ENCODE measurements around the gene TCF12.

The TCF12 gene

DNA sequence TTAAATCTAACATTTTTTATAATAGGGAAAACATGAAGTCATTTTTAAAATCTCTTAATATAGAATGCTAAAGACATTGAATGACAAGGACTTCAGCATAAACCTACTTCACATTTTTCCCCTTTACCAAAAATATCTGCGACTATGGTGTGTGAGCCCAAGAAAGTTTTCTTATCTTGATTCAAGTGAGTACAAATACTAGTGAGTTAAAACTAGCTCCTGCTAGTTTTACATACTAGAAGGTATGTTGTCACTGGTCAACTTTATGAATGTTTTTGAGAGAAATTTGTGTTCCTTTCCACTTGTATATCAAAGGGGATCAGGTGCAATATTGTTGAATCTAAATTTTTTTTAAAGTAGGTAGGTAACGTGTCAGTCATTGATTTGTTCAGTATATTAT lies 305.4 kb downstream of the TCF12 start:
- Histone ChIP-seq H3K9me3 (ENCODE audit: control insufficient read depth in 1 of 2, low read length in 2 of 2) (no peaks in the 10 kb centered on the region), H3K36me3 (ENCODE audit: control insufficient read depth in 1 of 2, insufficient read depth in 2 of 2, low read length in 2 of 2) (no peaks in the 10 kb centered on the region), H3K4me3 (ENCODE audit: low read depth in 1 of 2, low read length in 2 of 2) (no peak overlapping the region), H3K27me3 (ENCODE audit: control insufficient read depth in 1 of 2, insufficient read depth in 2 of 2, low read length in 2 of 2) (no peaks in the 10 kb centered on the region), H3K4me1 (ENCODE audit: control insufficient read depth in 1 of 2, insufficient read depth in 2 of 2, low read length in 2 of 2) (peaks cover under 1 to 11% of the 10 kb centered on the region in 2 donors), H3K27ac (ENCODE audit: low read depth, low read length) (no peak overlapping the region), H3K9ac (ENCODE audit: low read depth in 1 of 2, low read length in 2 of 2) (no peak overlapping the region)

DNA sequence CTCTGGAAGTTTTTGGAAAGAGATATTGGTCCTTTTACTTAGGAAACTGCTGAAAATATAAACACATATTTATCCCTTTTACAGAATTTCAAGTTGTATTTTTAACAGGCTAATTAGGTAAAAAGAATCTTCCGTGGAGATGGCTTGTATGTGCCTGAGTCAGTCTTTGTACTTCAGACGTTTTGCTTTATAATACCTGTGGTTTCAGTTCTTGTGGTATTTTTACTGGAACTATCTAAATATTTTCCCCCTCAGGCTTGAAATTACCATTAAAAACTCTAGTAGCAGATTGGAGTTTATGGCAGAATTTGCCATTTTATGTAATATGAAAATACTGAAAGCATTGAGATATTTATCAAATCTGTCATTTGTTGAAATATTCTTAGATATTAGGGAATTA lies 306.2 kb downstream of the TCF12 start:
- no peak overlapping the region for H3K27ac ChIP-seq (ENCODE audit: low read depth, low read length)
- H3K4me3 ChIP-seq (ENCODE audit: low read depth in 1 of 2, low read length in 2 of 2): no peak overlapping the region
- no peaks in the 10 kb centered on the region for H3K36me3 ChIP-seq (ENCODE audit: control insufficient read depth in 1 of 2, insufficient read depth in 2 of 2, low read length in 2 of 2)
- H3K4me1 ChIP-seq (ENCODE audit: control insufficient read depth in 1 of 2, insufficient read depth in 2 of 2, low read length in 2 of 2): peaks cover 6 to 10% of the 10 kb centered on the region in 2 donors
- no peaks in the 10 kb centered on the region for H3K9me3 ChIP-seq (ENCODE audit: control insufficient read depth in 1 of 2, low read length in 2 of 2)
- H3K27me3 ChIP-seq (ENCODE audit: control insufficient read depth in 1 of 2, insufficient read depth in 2 of 2, low read length in 2 of 2): no peaks in the 10 kb centered on the region
- H3K9ac ChIP-seq (ENCODE audit: low read depth in 1 of 2, low read length in 2 of 2): no peak overlapping the region

DNA sequence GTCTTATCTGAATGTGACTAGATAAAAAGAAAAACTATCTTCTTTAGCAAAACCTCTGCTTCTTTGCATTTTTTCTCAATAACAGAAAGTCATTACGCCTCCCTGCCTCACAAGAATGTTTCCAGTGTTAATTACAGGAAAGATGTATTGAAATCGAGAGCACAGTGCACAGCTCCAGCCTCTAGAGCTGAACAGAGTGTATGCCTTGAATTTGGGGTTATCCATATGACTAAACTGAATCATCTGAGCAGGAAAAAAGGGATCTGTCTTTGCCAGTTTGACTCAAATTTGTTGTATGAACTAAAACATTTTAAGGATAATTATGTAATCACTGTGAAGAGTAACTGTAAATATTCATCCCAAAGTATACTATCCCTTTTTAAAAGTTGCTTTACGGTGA lies 308.7 kb downstream of the TCF12 start:
- H3K4me3 ChIP-seq (ENCODE audit: low read depth in 1 of 2, low read length in 2 of 2): no peak overlapping the region
- H3K27ac ChIP-seq (ENCODE audit: low read depth, low read length): no peak overlapping the region
- no peak overlapping the region for H3K9ac ChIP-seq (ENCODE audit: low read depth in 1 of 2, low read length in 2 of 2)
- H3K27me3 ChIP-seq (ENCODE audit: control insufficient read depth in 1 of 2, insufficient read depth in 2 of 2, low read length in 2 of 2): no peaks in the 10 kb centered on the region
- H3K36me3 ChIP-seq (ENCODE audit: control insufficient read depth in 1 of 2, insufficient read depth in 2 of 2, low read length in 2 of 2): peaks cover 0 to under 1% of the 10 kb centered on the region in 2 donors
- H3K9me3 ChIP-seq (ENCODE audit: control insufficient read depth in 1 of 2, low read length in 2 of 2): no peaks in the 10 kb centered on the region
- peaks cover 6 to 10% of the 10 kb centered on the region in 2 donors for H3K4me1 ChIP-seq (ENCODE audit: control insufficient read depth in 1 of 2, insufficient read depth in 2 of 2, low read length in 2 of 2)

DNA sequence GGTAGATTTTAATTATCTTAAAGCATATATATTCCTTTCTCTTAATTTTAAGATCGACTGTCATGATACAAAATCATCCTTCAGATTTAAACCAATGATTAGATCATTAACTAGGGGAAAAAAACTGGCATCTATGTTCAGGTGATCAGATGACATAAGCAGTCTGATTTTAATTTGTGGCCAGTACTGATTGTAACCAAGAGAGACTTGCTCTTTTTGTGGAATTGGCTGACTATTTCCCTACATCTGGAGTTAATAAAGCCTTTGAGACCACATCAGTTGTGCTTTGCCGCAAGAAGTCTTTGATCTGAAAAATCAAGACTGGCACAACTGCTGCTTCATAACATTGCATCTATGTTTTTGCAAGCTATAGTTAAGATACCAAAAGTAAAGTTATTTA lies 309.5 kb downstream of the TCF12 start:
- Histone ChIP-seq H3K27ac (ENCODE audit: low read depth, low read length) (no peak overlapping the region), H3K4me3 (ENCODE audit: low read depth in 1 of 2, low read length in 2 of 2) (no peak overlapping the region), H3K4me1 (ENCODE audit: control insufficient read depth in 1 of 2, insufficient read depth in 2 of 2, low read length in 2 of 2) (peaks cover 6 to 10% of the 10 kb centered on the region in 2 donors), H3K27me3 (ENCODE audit: control insufficient read depth in 1 of 2, insufficient read depth in 2 of 2, low read length in 2 of 2) (no peaks in the 10 kb centered on the region), H3K9me3 (ENCODE audit: control insufficient read depth in 1 of 2, low read length in 2 of 2) (no peaks in the 10 kb centered on the region), H3K36me3 (ENCODE audit: control insufficient read depth in 1 of 2, insufficient read depth in 2 of 2, low read length in 2 of 2) (peaks cover 0 to 6% of the 10 kb centered on the region in 2 donors), H3K9ac (ENCODE audit: low read depth in 1 of 2, low read length in 2 of 2) (no peak overlapping the region)

DNA sequence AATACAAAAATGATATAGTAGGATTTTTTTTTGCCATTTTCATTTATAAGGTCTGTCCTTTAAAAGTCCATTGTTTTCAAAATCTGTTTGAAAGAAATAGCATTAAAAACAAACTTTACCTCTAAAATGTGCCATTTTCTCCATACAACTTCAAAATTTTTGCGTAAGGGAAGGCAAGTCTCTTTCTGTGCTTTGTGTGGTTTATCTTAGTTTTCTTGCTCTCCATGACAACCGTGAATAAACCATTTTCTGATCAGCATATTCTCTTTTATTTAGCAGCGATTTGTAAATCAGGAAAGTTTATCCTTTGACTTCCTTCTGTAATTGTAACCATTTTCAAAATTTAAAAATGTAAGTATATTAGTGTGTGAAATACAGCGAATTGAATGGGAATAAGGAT lies 310.0 kb downstream of the TCF12 start:
- peaks cover 6 to 10% of the 10 kb centered on the region in 2 donors for H3K4me1 ChIP-seq (ENCODE audit: control insufficient read depth in 1 of 2, insufficient read depth in 2 of 2, low read length in 2 of 2)
- H3K36me3 ChIP-seq (ENCODE audit: control insufficient read depth in 1 of 2, insufficient read depth in 2 of 2, low read length in 2 of 2): peaks cover under 1 to 10% of the 10 kb centered on the region in 2 donors
- H3K4me3 ChIP-seq (ENCODE audit: low read depth in 1 of 2, low read length in 2 of 2): no peak overlapping the region
- no peaks in the 10 kb centered on the region for H3K9me3 ChIP-seq (ENCODE audit: control insufficient read depth in 1 of 2, low read length in 2 of 2)
- no peak overlapping the region for H3K27ac ChIP-seq (ENCODE audit: low read depth, low read length)
- no peaks in the 10 kb centered on the region for H3K27me3 ChIP-seq (ENCODE audit: control insufficient read depth in 1 of 2, insufficient read depth in 2 of 2, low read length in 2 of 2)
- H3K9ac ChIP-seq (ENCODE audit: low read depth in 1 of 2, low read length in 2 of 2): no peak overlapping the region

DNA sequence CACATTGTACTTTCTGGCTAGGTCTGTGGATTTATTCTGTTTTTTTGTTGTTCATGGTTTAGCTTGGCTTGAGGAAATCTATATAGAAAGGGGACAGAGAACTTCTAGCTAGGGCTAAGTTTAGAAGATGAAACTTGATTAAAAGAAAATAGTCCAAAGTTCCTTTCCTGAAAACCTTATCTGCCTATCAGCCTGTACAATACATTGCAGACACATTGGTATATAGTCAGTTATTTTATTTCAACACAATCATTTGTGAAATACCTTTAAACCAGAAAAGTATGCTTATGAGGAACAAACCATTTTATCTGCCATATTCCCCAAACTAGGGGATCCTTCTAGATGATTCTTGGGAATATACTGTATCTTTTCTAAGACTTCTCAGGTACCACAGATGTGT lies 310.6 kb downstream of the TCF12 start:
- Histone ChIP-seq H3K9ac (ENCODE audit: low read depth in 1 of 2, low read length in 2 of 2) (no peak overlapping the region), H3K27me3 (ENCODE audit: control insufficient read depth in 1 of 2, insufficient read depth in 2 of 2, low read length in 2 of 2) (no peaks in the 10 kb centered on the region), H3K27ac (ENCODE audit: low read depth, low read length) (no peak overlapping the region), H3K4me1 (ENCODE audit: control insufficient read depth in 1 of 2, insufficient read depth in 2 of 2, low read length in 2 of 2) (peaks cover 6 to 10% of the 10 kb centered on the region in 2 donors), H3K36me3 (ENCODE audit: control insufficient read depth in 1 of 2, insufficient read depth in 2 of 2, low read length in 2 of 2) (peaks cover 7 to 16% of the 10 kb centered on the region in 2 donors), H3K4me3 (ENCODE audit: low read depth in 1 of 2, low read length in 2 of 2) (no peak overlapping the region), H3K9me3 (ENCODE audit: control insufficient read depth in 1 of 2, low read length in 2 of 2) (no peaks in the 10 kb centered on the region)

DNA sequence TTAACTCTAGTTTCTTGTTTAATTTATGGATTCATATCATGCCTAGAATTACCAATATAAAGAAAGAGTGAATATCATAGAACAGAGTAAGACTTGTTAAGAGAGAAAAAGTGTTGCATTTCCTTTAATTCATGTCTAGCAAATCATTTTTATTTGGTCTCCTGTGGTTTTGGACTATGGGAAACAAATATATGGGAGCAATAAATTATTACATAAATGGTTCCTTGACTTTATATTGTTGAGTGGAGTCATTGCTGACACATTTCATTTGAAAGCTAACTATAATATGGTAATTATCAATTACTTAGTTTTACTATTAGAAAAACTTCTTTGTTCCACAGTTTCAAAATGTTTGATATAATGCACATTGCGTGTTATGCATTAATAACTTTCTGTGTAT lies 313.1 kb downstream of the TCF12 start:
- Histone ChIP-seq H3K4me1 (ENCODE audit: control insufficient read depth in 1 of 2, insufficient read depth in 2 of 2, low read length in 2 of 2) (peaks cover 7 to 12% of the 10 kb centered on the region in 2 donors), H3K36me3 (ENCODE audit: control insufficient read depth in 1 of 2, insufficient read depth in 2 of 2, low read length in 2 of 2) (peaks cover 7 to 33% of the 10 kb centered on the region in 2 donors), H3K27ac (ENCODE audit: low read depth, low read length) (no peak overlapping the region)

DNA sequence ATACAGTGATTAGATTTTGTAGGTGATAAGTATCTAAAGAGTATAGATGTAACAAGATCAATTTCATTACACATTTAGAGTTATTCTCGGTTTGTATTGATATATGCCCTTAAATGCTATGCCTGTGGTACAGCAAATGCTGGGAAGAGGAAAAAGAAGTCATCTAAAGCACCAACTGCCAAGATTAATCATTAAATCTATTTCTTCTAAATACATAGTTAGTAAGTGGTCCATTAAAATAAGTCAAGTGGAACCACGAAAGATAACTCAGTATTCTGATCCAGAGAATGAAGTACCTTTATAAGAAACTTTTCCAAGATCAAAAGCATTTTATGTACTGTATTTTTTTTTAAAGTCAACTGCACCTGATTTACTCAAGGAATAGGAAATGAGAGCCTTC lies 315.7 kb downstream of the TCF12 start:
- Histone ChIP-seq H3K9ac (ENCODE audit: low read depth in 1 of 2, low read length in 2 of 2) (no peak overlapping the region), H3K36me3 (ENCODE audit: control insufficient read depth in 1 of 2, insufficient read depth in 2 of 2, low read length in 2 of 2) (peaks cover 7 to 33% of the 10 kb centered on the region in 2 donors), H3K27me3 (ENCODE audit: control insufficient read depth in 1 of 2, insufficient read depth in 2 of 2, low read length in 2 of 2) (no peaks in the 10 kb centered on the region), H3K4me1 (ENCODE audit: control insufficient read depth in 1 of 2, insufficient read depth in 2 of 2, low read length in 2 of 2) (peaks cover 8 to 16% of the 10 kb centered on the region in 2 donors), H3K4me3 (ENCODE audit: low read depth in 1 of 2, low read length in 2 of 2) (no peak overlapping the region), H3K9me3 (ENCODE audit: control insufficient read depth in 1 of 2, low read length in 2 of 2) (no peaks in the 10 kb centered on the region), H3K27ac (ENCODE audit: low read depth, low read length) (no peak overlapping the region)

More for the DNA sequence above, 313.1 kb downstream of the TCF12 start:
- H3K27me3 ChIP-seq (ENCODE audit: control insufficient read depth in 1 of 2, insufficient read depth in 2 of 2, low read length in 2 of 2): no peaks in the 10 kb centered on the region
- no peak overlapping the region for H3K9ac ChIP-seq (ENCODE audit: low read depth in 1 of 2, low read length in 2 of 2)
- no peak overlapping the region for H3K4me3 ChIP-seq (ENCODE audit: low read depth in 1 of 2, low read length in 2 of 2)
- no peaks in the 10 kb centered on the region for H3K9me3 ChIP-seq (ENCODE audit: control insufficient read depth in 1 of 2, low read length in 2 of 2)

DNA sequence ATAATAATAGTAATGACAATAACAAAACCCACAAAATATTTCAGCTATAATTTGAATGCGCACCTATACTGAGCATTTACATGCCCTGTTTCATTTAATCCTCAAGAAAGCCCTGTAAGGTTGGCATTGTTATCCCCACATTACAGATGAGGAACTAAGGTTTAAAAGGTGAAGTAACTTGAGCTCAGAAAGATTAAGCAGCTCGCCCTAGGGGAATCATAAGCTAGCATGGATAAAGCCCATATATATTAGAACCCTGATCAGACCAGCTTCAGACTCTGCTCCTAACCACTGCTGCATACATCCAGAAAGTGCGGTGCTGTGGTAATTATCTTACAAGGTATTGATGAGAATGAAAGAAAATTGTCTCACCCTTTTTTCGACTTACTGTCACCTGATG lies 316.7 kb downstream of the TCF12 start:
- peaks cover 6 to 15% of the 10 kb centered on the region in 2 donors for H3K4me1 ChIP-seq (ENCODE audit: control insufficient read depth in 1 of 2, insufficient read depth in 2 of 2, low read length in 2 of 2)
- H3K4me3 ChIP-seq (ENCODE audit: low read depth in 1 of 2, low read length in 2 of 2): no peak overlapping the region
- no peaks in the 10 kb centered on the region for H3K9me3 ChIP-seq (ENCODE audit: control insufficient read depth in 1 of 2, low read length in 2 of 2)
- H3K9ac ChIP-seq (ENCODE audit: low read depth in 1 of 2, low read length in 2 of 2): no peak overlapping the region
- H3K27ac ChIP-seq (ENCODE audit: low read depth, low read length): no peak overlapping the region
- H3K27me3 ChIP-seq (ENCODE audit: control insufficient read depth in 1 of 2, insufficient read depth in 2 of 2, low read length in 2 of 2): no peaks in the 10 kb centered on the region
- peaks cover 7 to 38% of the 10 kb centered on the region in 2 donors for H3K36me3 ChIP-seq (ENCODE audit: control insufficient read depth in 1 of 2, insufficient read depth in 2 of 2, low read length in 2 of 2)

DNA sequence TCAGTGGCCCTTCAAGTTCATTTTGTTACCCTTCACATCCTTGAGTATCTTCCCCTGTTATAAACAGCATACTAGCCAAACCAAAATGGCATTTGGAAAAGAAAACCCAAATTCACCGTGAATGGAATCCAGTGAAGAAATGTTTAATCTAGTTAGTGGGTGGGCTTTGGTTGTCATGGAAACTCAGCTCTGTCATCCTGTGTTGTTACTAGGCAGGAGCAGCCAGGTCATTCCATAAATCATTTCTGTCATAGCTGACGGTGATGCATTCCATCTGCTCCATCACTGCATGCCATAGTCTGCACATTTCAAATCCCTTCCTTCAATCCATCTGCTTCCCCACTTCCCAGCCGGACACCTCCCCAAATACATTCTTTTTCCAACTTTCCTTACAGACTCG lies 317.4 kb downstream of the TCF12 start:
- H3K27ac ChIP-seq (ENCODE audit: low read depth, low read length): no peak overlapping the region
- peaks cover 6 to 15% of the 10 kb centered on the region in 2 donors for H3K4me1 ChIP-seq (ENCODE audit: control insufficient read depth in 1 of 2, insufficient read depth in 2 of 2, low read length in 2 of 2)
- H3K4me3 ChIP-seq (ENCODE audit: low read depth in 1 of 2, low read length in 2 of 2): no peak overlapping the region
- H3K9me3 ChIP-seq (ENCODE audit: control insufficient read depth in 1 of 2, low read length in 2 of 2): no peaks in the 10 kb centered on the region
- H3K36me3 ChIP-seq (ENCODE audit: control insufficient read depth in 1 of 2, insufficient read depth in 2 of 2, low read length in 2 of 2): peaks cover 7 to 42% of the 10 kb centered on the region in 2 donors
- H3K27me3 ChIP-seq (ENCODE audit: control insufficient read depth in 1 of 2, insufficient read depth in 2 of 2, low read length in 2 of 2): no peaks in the 10 kb centered on the region
- H3K9ac ChIP-seq (ENCODE audit: low read depth in 1 of 2, low read length in 2 of 2): no peak overlapping the region

Data from duodenal mucosa (tissue), 2 donors.